GM12891 (cell line): ENCODE data around the gene PHC3.

Experiments
- POLR2A ChIP-seq: IDR thresholded peaks from 2 replicates; pipeline ENCODE4 v1.6.1; 2011; ENCODE audit warnings: low read depth, low read length, control low read depth
- POLR2AphosphoS5 ChIP-seq: IDR thresholded peaks from 2 replicates; pipeline ENCODE4 v1.6.1; 2011; ENCODE audit warnings: low read depth, low read length, control low read depth
- SPI1 ChIP-seq: IDR thresholded peaks from 2 replicates; pipeline ENCODE4 v1.6.1; 2011; ENCODE audit warnings: low read depth, low read length, control low read depth

GRCh38 chr3:170044795-170045244 is 136.7 kb downstream of the PHC3 start:
- TF ChIP-seq SPI1 (peak; percentile 99), POLR2AphosphoS5 (peak; percentile 8; the same call in 1 of the 2 replicates), POLR2A (no peak; the same call in 1 of the 2 replicates)
